ENCODE results near the gene SURF2.

DNA sequence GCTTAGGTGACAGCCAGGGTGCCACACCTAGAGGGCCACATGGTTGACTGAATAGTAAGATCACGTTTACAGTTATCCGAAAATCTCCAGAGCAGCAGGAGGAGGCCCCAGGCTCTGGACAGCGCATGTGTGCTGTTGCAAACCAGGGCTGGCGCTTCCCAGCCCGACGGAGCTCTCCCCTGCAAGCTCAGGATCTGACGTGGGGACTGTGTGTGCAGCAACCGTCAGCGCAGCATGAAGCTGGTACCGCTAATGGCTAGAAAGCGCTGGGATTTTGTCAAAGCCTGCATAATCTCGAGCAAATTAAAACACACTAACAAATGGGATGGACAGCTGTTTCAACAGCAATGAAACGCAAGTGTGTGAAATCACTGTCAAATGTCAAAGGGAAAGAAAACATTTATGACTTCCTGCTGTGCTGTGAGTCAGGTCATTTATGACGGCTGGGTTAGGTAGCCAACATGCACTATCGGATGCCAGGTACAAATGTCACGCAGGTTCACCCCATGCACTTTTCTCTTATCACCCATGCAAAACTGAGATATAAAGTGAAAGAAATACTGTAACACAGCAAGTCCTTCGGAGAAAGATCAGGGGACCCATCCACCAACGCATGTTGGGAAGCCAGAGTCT lies 12.0 kb downstream of the SURF2 start:
- no peak for TF ChIP-seq EP300 (IDR thresholded peaks at IDR 0.05)
- no peak for TF ChIP-seq POLR2A (IDR thresholded peaks at IDR 0.05)
- no peak for TF ChIP-seq CTCF (IDR thresholded peaks at IDR 0.05)

Measured in sigmoid colon (tissue), 4 donors.